HS-5 (cell line): ENCODE measurements around the gene CTNNA3.

Source experiments
- DNase-seq: peaks from one replicate; pipeline ENCODE4 v3.0.0-alpha.2; 2012; ENCODE audit warnings: low read depth

Gene CTNNA3

DNA sequence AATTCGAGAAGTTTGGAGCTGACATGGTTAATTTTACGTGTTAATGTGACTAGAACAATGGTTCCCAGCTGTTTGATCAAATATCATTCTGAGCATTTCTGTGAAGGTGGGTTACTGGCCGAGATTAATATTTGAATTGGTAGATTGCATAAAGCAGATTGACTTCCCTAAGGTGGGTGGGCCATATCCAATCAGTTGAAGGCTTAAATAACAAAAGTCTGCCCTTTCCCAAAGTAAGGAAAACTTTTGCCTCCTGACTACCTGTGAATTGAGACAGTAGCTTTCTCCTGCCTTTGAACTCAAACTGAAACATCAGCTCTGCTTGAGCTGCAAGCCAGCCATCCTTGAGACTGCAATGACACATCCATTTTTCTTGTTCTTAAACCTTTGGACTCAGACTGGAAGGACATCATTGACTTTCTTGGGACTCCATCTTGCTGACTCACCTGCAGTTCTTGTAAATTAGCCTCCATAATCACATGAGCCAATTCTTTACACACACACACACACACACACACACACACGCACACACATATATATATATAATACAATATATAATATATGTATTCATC lies 833.2 kb downstream of the CTNNA3 start:
- DNase-seq: no peak

DNA sequence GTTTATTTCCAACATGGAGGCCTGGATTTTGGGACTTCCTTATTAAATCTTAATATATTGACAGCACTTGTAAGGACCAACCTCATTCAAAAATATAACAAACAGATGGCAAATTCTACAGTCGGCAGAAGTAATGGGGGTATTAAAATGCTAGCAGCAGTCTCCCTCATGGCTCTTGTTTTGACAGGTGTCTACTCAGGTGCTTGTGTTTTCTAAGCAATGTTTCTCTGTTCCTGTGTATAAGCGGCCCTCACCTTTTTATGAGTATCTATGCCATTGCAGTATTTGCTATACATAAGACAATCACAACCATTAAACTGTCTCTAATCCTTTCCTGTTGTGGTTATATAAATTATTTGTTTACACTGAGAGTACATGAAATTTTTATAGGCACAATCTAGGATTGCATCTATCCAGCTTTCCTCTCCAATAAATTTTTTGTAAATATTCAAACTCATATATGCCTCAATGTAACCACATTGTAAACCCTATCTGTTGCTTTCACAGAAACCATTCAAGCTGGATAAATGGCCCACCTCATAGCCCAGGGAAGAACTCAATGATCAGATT lies 835.5 kb downstream of the CTNNA3 start:
- no peak for DNase-seq

DNA sequence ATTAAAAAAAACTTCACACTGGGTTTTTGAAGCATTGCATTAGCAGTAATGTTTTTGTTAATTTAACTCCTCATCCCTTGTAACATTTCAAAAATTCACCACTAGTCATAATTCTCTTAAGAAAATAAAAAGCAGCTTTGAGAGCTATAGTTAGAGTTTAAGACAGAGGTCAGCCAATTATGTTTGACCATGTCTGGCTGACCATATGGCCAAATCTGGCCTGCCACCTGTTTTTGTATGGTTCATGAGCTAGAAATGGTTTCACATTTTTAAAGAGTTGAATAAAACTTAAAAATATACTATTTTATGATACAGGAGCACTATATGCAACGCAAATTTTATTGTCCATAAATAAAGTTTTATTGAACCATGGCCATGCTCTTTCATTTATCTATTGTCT lies 843.2 kb downstream of the CTNNA3 start:
- DNase-seq: no peak

DNA sequence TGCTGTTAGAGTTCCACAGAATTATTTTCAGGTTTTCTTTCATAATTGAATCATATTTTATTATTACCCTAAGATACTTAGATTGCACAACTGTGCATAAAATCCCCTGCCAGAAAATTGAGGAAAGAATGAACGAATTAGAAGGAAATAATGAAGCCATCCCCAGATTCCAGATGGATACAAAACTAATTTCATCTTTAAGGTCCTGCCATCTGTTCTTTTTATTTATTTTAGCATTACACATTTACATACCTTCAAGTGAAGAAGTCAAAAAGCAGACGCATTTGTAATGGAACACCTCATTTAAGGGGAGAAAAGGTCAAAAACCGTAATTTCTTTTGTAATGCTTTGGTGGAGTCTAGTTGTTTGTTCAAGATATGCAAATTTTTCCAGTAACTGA lies 847.1 kb downstream of the CTNNA3 start:
- no peak for DNase-seq

DNA sequence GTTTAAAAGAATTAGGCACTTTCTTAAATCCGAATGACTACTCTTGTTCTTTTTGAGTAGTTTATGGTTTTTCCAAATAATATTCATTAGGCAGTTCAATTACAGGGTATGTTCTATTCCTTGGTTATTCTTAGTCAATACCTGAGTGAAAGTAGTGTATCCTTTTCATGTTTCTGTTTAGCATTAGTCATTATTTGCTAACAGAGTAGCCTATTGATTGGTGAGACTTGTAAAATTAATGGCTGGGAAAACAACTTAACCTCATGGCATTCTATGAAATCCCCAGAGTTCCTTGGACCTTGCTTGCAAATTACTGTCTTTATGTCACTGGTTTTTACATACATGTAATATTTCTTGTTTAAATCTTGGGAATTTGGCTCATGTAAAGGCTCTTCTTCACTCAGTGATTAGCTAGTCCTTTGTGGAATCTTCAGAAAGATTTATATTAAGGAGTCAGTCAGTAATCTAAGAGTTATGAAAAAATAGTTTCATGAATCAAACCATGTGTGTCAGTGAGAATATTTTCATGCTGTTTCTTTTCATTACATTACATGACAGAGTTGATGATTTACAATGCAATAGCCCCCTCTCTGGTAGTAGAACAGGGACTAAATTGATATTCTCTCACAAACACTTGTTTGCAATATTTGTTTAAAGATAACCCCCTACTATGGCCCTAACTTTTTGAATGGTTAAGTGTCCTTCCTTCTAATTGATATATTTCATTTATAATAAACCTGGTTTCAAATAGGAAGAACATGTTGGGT lies 851.6 kb downstream of the CTNNA3 start:
- DNase-seq: no peak

DNA sequence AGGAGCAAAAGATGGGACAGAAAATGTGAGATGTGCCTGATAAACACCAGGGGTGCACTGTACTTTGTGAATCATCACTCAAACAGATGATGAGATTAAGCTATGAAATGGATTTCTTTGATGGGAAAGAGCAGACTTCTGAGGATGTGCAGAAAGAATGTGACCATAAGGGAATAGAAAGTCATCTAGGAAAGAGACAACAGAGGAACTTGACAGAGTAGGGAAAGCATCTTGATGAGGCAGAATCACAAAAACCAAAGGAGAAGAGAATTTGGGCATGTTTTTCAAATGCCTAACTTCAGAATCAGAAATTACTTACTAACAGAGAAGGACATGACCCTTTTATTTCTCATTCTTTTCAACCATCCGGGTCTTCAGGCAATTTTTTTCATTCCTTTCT lies 852.6 kb downstream of the CTNNA3 start:
- DNase-seq: no peak

DNA sequence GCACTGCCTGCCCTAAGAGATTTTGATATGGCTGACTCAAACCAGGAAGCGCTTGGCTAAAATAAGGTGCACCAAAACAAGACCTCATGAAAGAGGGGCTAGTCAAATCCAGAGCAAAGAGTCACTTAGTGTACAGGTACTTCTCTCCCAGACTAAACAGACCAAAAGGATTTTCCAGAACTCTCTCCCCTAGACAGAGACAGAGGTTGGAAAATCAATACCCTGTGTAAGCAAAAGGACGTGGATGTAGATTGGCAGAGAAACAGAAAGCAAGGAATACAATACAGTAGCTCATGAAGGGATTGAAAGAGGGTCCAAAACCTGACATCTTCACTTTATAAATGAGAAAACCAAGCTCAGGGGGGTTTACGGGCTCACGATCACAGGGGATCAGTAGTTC lies 853.1 kb downstream of the CTNNA3 start:
- DNase-seq: no peak

DNA sequence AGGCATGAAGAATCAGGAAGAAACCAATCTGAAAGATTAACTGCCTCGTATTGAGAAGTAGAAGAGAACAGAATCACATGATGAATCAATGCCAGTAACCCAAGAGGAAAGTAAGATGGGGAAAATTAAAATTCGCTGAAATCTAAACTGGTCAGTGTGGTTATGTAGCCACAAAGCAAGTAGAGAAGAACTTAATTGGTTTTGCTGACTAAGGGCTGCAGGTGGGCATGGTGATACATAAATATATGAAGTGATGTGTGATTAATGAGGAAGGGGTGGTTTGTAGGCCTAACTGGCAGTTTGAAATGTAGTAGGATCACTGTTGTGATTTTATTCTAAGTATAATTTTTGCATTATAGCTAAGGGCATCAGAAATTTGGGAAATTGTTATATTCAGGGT lies 853.6 kb downstream of the CTNNA3 start:
- no peak for DNase-seq

DNA sequence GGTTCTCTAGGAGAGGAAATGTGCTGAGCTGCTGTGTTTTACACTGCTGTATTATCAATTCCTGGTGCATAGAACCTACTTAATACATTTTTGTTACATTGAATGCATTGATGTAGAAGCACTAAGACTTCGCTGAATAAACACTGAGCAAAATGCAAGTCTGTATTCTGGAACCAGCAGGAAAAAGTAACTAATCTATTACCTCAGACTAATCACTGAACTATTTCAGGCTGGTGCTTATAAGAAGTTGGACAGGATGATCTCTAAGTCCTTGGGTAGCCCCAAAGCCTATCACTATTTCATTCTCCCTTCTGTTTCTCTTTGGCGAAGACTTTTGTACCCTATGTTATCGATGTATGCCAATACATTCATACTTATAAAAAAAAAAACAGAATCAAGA lies 857.3 kb downstream of the CTNNA3 start:
- no peak for DNase-seq

DNA sequence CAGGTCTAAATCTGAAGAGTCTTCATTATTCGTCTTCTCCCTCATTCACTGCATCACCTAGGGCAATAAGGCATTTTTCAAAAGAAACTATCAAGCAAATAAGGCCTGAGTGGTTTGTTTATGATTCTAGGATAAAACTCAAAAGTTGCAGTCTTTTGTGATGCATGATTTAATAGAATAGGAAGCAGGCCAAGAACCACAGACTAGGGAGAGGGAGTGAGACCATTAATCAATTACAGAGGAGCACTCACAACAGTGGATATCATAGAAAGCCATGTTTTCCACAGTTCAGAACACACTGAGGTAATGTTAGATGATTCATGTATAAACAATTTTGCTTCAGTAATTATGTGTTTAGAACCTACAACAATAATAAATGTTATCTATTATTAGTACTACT lies 858.0 kb downstream of the CTNNA3 start:
- no peak for DNase-seq

DNA sequence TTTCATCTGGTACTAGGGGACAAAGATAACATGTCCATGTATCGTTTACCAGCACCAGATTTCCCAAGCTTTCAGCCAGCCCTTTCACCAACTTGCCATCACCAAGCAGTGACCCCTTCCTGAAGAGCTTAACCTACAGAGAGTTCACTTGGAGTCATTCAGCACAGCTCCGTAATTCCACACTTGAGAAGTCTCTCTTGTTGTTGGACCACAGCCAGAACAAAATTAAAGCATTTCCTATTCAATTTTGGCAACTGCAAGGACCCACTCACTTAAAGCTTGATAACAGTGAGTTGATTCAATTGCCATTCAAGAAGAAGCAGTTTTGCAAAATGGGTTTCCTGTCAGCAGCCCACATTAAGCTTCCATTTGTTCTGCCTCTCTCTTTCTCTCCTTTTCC lies 858.7 kb downstream of the CTNNA3 start:
- DNase-seq: no peak

DNA sequence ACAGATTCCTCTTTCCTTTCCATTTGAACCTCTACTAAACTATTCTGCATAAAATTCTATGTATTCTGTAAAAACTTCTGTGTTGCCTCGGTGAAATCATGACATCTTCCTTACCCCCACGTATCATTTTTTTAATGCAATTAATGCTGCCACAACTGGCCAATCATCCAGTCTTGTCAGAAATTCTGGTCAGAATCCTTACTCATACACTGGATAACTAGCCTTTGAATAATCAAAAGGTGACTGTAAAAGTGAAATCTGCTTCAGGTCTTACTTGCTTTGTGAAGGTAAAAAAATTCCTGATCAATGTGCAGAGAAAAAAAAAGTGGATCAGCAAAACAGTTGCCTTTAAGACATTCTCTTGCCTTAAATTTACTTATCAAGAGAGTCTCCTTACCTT lies 859.2 kb downstream of the CTNNA3 start:
- no peak for DNase-seq

DNA sequence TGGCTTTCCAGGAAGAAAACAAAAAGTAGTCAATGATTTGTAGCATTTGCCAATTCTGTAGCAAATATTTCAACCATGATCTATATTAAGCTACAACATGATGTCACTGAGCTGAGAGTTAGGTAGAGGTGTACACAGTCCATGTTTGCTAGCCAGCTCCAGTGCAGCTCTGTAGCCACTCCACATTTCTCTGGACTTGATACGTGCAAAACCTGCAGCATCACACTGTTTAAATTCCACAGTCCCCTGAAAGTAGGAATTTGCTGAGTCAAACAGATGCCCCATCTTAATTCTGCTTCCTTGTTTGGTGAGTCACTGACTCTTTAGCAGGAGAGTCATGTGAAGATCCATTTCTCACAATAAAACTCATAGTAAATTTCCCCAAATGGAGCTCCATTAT lies 859.9 kb downstream of the CTNNA3 start:
- DNase-seq: peak; percentile 81

DNA sequence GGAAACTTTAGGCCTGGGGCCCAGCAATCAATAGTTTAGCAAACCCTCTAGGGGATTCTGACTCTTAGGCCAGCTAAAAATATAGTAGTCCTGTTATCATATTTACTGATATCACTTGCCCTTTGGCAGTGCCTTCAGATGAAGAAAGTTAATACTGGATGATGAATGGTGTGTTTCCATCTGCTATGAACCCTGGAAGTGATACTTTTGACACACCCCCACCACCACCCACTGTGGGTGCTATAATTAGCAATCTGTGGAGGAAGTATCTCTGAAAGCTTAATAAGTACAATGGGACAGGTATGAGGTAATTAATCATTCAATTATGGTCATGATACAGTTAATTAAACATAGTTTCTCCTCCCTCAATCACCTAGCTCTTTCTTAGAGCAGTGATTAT lies 860.6 kb downstream of the CTNNA3 start:
- no peak for DNase-seq

DNA sequence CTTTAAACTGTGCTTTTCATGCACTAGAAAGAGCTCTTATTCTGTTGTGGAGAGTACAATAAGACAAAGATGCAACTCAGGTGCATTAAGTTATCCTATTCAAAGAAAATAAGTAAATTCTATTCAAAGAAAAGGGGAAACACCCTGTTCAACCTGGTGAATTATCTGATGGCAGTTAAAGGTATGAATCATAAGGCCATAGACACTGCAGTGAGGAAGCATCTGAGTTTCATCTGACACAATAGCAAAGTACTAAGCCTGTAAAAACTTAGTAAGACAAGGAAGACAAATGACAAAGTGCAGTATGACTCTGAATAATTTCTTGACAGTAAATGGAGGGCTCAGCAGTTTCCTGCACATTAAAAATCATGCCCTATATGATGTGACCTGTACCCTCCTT lies 861.2 kb downstream of the CTNNA3 start:
- DNase-seq: no peak

DNA sequence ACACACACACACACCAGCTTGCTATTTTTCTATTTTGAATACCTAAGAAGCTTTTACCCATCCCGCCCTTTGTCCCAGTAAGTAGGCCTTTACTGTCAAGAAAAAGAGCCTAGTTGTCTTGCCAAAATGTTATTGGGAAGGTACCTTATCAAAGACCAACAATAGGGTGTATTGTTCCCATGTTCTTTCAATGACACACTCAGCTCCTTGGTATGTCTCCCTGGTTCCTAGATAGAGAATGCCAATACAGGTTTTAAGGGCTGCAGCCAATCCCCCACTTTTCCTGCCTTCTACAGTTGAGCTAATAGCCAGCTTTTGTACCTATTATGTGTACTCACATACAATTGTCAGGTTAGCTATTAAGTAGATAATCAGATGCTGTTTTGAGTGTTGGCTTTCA lies 862.1 kb downstream of the CTNNA3 start:
- no peak for DNase-seq

DNA sequence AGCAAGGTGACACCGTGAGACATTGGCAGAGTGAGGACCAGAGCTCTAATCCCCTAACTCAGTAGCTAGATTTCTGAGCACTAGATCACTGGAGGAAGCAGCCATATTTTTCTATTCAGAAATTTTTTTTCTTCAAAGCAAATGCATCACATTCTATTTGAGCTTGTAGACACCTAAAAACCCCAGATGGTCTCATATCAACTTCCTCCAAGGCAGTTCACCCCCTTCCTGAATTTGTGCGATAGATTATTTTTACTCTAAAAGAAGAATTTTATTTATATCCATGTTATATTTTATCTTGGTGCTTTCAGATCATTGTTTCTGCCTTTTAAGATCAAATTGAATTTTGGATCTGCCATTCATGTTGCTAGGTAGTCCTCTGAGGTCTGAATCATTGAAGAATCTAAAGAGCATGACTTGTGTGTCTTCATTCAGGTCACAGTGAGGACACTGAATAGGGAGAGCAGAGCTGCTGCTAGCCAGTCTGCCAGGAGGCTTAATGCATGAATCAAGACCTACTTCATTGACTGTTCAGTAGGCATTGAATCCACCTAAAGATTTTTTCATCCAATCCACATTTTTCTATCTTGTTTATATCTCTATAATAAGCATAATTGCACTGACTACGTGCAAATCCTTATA lies 863.1 kb downstream of the CTNNA3 start:
- DNase-seq: no peak

DNA sequence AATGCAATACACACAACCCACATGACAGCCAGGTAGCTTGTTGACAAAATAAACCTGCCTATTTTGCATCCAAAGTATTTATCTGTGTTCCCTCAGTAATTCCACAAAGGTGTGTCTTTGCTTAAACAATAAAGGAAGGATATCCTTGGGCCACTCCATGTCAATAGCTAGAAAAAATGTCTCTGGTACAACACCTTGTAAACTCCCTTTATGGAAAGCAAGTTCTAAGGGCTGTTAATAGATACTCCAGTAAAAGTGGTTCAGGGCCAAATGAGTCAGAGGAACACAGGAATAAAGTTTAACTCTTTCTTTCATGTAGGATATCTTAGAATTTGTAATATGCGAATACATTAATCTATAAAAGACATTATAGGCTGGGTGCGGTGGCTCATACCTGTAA lies 867.0 kb downstream of the CTNNA3 start:
- DNase-seq: no peak

DNA sequence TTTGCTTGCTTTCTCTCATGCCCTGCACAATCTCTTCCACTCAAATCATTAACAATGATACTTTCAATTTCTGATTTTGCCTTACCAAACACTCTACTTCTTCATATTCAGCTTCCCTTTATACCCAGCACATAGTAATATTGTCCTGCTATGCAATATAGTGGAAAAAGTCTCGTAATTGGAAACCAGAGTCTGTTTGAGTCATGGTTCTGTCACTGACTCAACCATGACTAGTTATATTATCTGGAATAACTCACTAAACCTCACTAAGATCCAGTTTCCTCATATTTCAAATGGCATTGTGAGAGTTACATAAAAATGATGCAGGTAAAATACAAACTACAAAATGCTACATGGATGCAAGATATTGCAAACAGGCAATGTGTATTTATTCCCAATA lies 868.6 kb downstream of the CTNNA3 start:
- peak; percentile 67 for DNase-seq

DNA sequence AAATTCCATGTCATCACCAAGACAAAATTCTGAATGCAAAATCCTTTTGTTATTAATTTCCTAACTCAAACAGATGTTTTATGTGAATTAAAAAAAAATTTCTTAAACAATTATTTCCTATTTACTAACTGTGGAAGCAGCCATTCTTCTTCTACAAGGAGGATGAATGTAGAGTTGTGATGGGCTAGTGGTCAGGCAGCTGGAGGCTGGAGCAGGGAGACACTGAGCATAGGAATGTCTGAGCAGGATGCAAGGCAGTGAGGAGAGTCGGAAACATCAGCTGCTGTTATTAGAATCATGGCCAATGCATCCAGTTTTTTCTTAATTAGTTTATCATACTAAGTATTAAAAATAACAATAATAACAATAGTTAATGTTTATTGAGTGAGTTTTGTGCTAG lies 872.7 kb downstream of the CTNNA3 start:
- no peak for DNase-seq

DNA sequence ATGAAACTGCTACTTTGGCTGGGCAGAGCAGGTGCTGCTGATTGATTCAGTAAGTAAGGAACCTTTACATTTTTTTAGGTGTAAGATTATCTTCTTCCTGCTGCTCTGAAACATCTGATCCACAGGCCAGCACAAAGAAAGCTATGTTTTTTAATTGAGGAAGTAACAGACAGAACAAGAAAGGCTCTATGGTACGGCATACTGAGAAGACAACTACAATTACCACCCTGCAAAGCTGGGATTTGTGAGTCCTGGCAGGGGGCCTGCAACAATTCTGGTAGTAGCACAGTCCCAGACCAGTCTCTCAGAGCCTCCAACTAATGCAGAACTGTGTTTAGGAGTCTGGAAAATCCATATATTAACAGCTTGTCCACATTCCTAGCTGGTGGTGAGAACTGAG lies 873.2 kb downstream of the CTNNA3 start:
- DNase-seq: no peak

DNA sequence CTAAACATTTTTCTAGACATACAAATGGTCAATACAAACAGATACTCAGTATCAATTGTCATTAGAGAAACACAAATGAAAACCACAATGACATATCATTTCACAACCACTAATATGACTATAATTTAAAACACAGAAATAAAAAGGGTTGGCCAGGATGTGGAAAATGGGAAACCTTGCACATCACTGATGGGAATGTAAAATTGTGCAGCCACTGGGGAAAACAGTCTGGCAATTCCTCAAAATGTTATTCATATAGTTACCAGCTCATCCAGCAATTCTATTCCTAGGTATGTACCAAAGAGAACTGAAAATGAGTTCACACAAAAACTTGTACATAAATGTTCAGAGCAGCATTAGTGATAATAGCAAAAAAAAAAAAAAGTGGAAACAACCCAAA lies 876.3 kb downstream of the CTNNA3 start:
- no peak for DNase-seq

DNA sequence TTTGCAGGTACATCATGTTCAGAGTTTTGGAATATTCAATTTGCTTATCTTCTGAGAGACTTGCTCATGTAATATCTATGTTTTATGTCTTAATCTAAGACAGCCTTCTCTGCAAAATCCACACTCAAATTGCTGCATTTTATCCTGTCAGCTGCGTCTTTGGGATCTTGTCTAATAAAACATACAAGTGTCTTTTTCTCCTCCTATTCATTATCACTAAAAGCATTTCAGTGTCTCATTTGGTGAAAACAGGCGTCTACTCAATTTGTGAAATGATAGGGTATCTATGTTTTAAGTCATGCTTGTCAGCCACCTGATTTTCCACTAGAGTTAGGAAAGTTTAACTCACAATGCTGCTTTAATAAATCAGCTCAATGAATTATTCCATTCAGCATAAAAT lies 882.9 kb downstream of the CTNNA3 start:
- DNase-seq: no peak
